CD4-positive, alpha-beta memory T cell (primary cell): Measurements from ENCODE around the gene SHMT1. TPM values are rescaled to one million over a fixed set of nuclear protein-coding genes. Genes with fewer than 3 reads are reported as not detected.

Source experiments
- CTCF ChIA-PET: fragments of 350-600 bp; sonication (Branson Sonifier 250); formaldehyde crosslinking; loops from one replicate; lab custom pipeline; 2021; ENCODE audit warnings: inconsistent platforms; ENCODE audit not compliant: partially characterized antibody; lab: Charles Lee
- POLR2A ChIA-PET: fragments of 350-600 bp; sonication (Branson Sonifier 250); formaldehyde crosslinking; loops from one replicate; lab custom pipeline; 2021; ENCODE audit not compliant: partially characterized antibody; lab: Charles Lee
- DNase-seq, 5 donors: peaks; one replicate each; pipeline versions ENCODE4 v3.0.0 to v3.0.0-alpha.2; 2020 to 2022; ENCODE audit warnings: mixed read lengths in 1 of 5
- H3K27ac ChIP-seq: one replicate; pipeline ENCODE4 v1.7.0; 2013; ENCODE audit warnings: low read depth, low read length
- H3K27me3 ChIP-seq: 2 replicates; pipeline ENCODE4 v1.7.0; 2013; ENCODE audit warnings: mild to moderate bottlenecking, low read length, moderate library complexity; ENCODE audit not compliant: insufficient read depth
- H3K36me3 ChIP-seq: 2 replicates; pipeline ENCODE4 v1.7.0; 2013; ENCODE audit warnings: mild to moderate bottlenecking, low read length, moderate library complexity; ENCODE audit not compliant: insufficient read depth
- H3K4me1 ChIP-seq: 2 replicates; pipeline ENCODE4 v1.7.0; 2013; ENCODE audit warnings: mild to moderate bottlenecking, low read length, moderate library complexity; ENCODE audit not compliant: insufficient read depth
- H3K4me3 ChIP-seq, 2 donors: one replicate each; pipeline ENCODE4 v1.7.0; 2013; ENCODE audit warnings: low read length in 2 of 2, mild to moderate bottlenecking in 1 of 2
- H3K9me3 ChIP-seq, 2 donors: one replicate each; pipeline ENCODE4 v1.7.0; 2013; ENCODE audit warnings: low read length in 2 of 2, control low read depth in 1 of 2; ENCODE audit not compliant: control insufficient read depth in 1 of 2
- H3K27ac Mint-ChIP-seq, 7 donors: one replicate each; pipeline ENCODE4 v1.8.0; 2020 to 2021; ENCODE audit warnings: mixed read lengths in 7 of 7, mild to moderate bottlenecking in 6 of 7, inconsistent platforms in 3 of 7, moderate library complexity in 3 of 7
- H3K27me3 Mint-ChIP-seq, 2 donors: one replicate each; pipeline ENCODE4 v1.8.0; 2020 to 2021; ENCODE audit warnings: mixed read lengths in 2 of 2
- H3K36me3 Mint-ChIP-seq, 2 donors: one replicate each; pipeline ENCODE4 v1.8.0; 2020 to 2021; ENCODE audit warnings: mixed read lengths in 2 of 2, inconsistent platforms in 1 of 2, mild to moderate bottlenecking in 1 of 2
- H3K4me1 Mint-ChIP-seq, 4 donors: one replicate each; pipeline ENCODE4 v1.8.0; 2020 to 2021; ENCODE audit warnings: mixed read lengths in 4 of 4, mild to moderate bottlenecking in 1 of 4
- H3K4me3 Mint-ChIP-seq, 8 donors: one replicate each; pipeline ENCODE4 v1.8.0; 2020 to 2021; ENCODE audit warnings: mixed read lengths in 8 of 8, mild to moderate bottlenecking in 7 of 8, moderate library complexity in 6 of 8, inconsistent platforms in 3 of 8
- H3K9me3 Mint-ChIP-seq, 8 donors: one replicate each; pipeline ENCODE4 v1.8.0; 2020 to 2021; ENCODE audit warnings: mixed read lengths in 8 of 8, mild to moderate bottlenecking in 5 of 8, inconsistent platforms in 3 of 8, moderate library complexity in 1 of 8
- intact Hi-C: fragments of 100-400 bp; cut with micrococcal nuclease; formaldehyde crosslinking; loops from one replicate; pipeline ENCODE4 v1.15.1; 2023
- polyA plus RNA-seq, 2 donors: library from polyadenylated mRNA; unstranded; fragments of 300-500 nt; fragmentation: Illumina TruSeq; gene quantifications; one replicate each; pipeline ENCODE4 v1.2.3, GENCODE V29; 2021
- total RNA-seq, 2 experiments: library from RNA; stranded (reverse); gene quantifications; one replicate each; pipeline ENCODE4 v1.2.3, GENCODE V29; 2021

The SHMT1 gene
- total and polyA plus RNA-seq, 4 experiments from 2014 or later: 14.6 to 24.6 (median 20.0) TPM

GRCh38 chr17:18291718-18292540, 71.4 kb downstream of the SHMT1 start:
- Mint-ChIP-seq H3K4me1 (no peaks in the 10 kb centered on the region), H3K9me3 (no peaks in the 10 kb centered on the region), H3K27ac (peak overlapping the region in 3 of 7 donors; percentile 23 to 47 (median 31)), H3K4me3 (no peak overlapping the region), H3K36me3 (peaks cover 36 to 66% of the 10 kb centered on the region in 2 donors), H3K27me3 (no peaks in the 10 kb centered on the region)
- Histone ChIP-seq H3K9me3 (no peaks in the 10 kb centered on the region), H3K36me3 (peaks cover 42% of the 10 kb centered on the region), H3K27me3 (no peaks in the 10 kb centered on the region), H3K27ac (no peak overlapping the region), H3K4me3 (no peak overlapping the region), H3K4me1 (no peaks in the 10 kb centered on the region)
- no peak for DNase-seq
- ChIA-PET POLR2A (no interaction called here), CTCF (no interaction called here)
- intact Hi-C loops: no loop called here

- H3K27me3 ChIP-seq: no peaks in the 10 kb centered on the region
- intact Hi-C loops: no loop called here
- H3K36me3 ChIP-seq: peaks cover 63% of the 10 kb centered on the region
- no peaks in the 10 kb centered on the region for H3K27me3 Mint-ChIP-seq
- no peaks in the 10 kb centered on the region for H3K4me1 Mint-ChIP-seq
- DNase-seq: no peak
- H3K4me3 Mint-ChIP-seq: no peak overlapping the region
- ChIA-PET CTCF (interaction anchor here (0.7 to 1.1 kb wide), 2 partner anchors 11 to 1307 kb away, joined by 3 read pairs; no protein-coding TSS in a partner anchor), POLR2A (no interaction called here)
- H3K9me3 ChIP-seq: no peaks in the 10 kb centered on the region
- H3K4me3 ChIP-seq: no peak overlapping the region
- H3K36me3 Mint-ChIP-seq: peaks cover 52 to 79% of the 10 kb centered on the region in 2 donors
- H3K4me1 ChIP-seq: no peaks in the 10 kb centered on the region
- no peaks in the 10 kb centered on the region for H3K9me3 Mint-ChIP-seq
- H3K27ac Mint-ChIP-seq: no peak overlapping the region
- H3K27ac ChIP-seq: no peak overlapping the region
These were observed 78.1 kb downstream of the SHMT1 start for GRCh38 chr17:18285296-18285695.

GRCh38 chr17:18281788-18282187, 81.6 kb downstream of the SHMT1 start:
- CTCF ChIA-PET: no interaction called here
- H3K9me3 ChIP-seq: no peaks in the 10 kb centered on the region
- no peak overlapping the region for H3K4me3 Mint-ChIP-seq
- intact Hi-C loops: no loop called here
- no peaks in the 10 kb centered on the region for H3K4me1 ChIP-seq
- no peaks in the 10 kb centered on the region for H3K27me3 Mint-ChIP-seq
- no peaks in the 10 kb centered on the region for H3K27me3 ChIP-seq
- H3K4me3 ChIP-seq: no peak overlapping the region
- no peaks in the 10 kb centered on the region for H3K4me1 Mint-ChIP-seq
- peaks cover 43 to 70% of the 10 kb centered on the region in 2 donors for H3K36me3 Mint-ChIP-seq
- peak overlapping the region in 1 of 7 donors; percentile 47 for H3K27ac Mint-ChIP-seq
- H3K27ac ChIP-seq: no peak overlapping the region
- POLR2A ChIA-PET: no interaction called here
- no peaks in the 10 kb centered on the region for H3K9me3 Mint-ChIP-seq
- no peak for DNase-seq
- H3K36me3 ChIP-seq: peaks cover 68% of the 10 kb centered on the region

- intact Hi-C loops: no loop called here
These were observed 82.5 kb downstream of the SHMT1 start for GRCh38 chr17:18280766-18281371.

GRCh38 chr17:18280249-18280648, 83.1 kb downstream of the SHMT1 start:
- Histone ChIP-seq H3K4me1 (no peaks in the 10 kb centered on the region), H3K36me3 (peaks cover 69% of the 10 kb centered on the region), H3K27me3 (no peaks in the 10 kb centered on the region), H3K27ac (no peak overlapping the region), H3K4me3 (no peak overlapping the region), H3K9me3 (no peaks in the 10 kb centered on the region)
- H3K27ac Mint-ChIP-seq: no peak overlapping the region
- ChIA-PET CTCF (no interaction called here), POLR2A (no interaction called here)
- intact Hi-C loops: no loop called here
- H3K27me3 Mint-ChIP-seq: no peaks in the 10 kb centered on the region
- H3K9me3 Mint-ChIP-seq: no peaks in the 10 kb centered on the region
- DNase-seq: no peak
- peaks cover 34 to 65% of the 10 kb centered on the region in 2 donors for H3K36me3 Mint-ChIP-seq
- H3K4me1 Mint-ChIP-seq: no peaks in the 10 kb centered on the region
- no peak overlapping the region for H3K4me3 Mint-ChIP-seq

More at GRCh38 chr17:18280766-18281371, 82.5 kb downstream of the SHMT1 start:
- no peak for DNase-seq
- Mint-ChIP-seq H3K9me3 (no peaks in the 10 kb centered on the region), H3K36me3 (peaks cover 39 to 72% of the 10 kb centered on the region in 2 donors), H3K4me3 (no peak overlapping the region), H3K27ac (no peak overlapping the region), H3K4me1 (no peaks in the 10 kb centered on the region), H3K27me3 (no peaks in the 10 kb centered on the region)
- Histone ChIP-seq H3K27ac (no peak overlapping the region), H3K27me3 (no peaks in the 10 kb centered on the region), H3K9me3 (no peaks in the 10 kb centered on the region), H3K4me3 (no peak overlapping the region), H3K4me1 (no peaks in the 10 kb centered on the region), H3K36me3 (peaks cover 75% of the 10 kb centered on the region)
- POLR2A ChIA-PET: no interaction called here
- CTCF ChIA-PET: no interaction called here

GRCh38 chr17:18278867-18279266, 84.5 kb downstream of the SHMT1 start:
- H3K36me3 Mint-ChIP-seq: peaks cover 24 to 58% of the 10 kb centered on the region in 2 donors
- no peak for DNase-seq
- Histone ChIP-seq H3K4me3 (no peak overlapping the region), H3K27me3 (no peaks in the 10 kb centered on the region), H3K36me3 (peaks cover 61% of the 10 kb centered on the region), H3K4me1 (no peaks in the 10 kb centered on the region), H3K9me3 (no peaks in the 10 kb centered on the region), H3K27ac (no peak overlapping the region)
- H3K9me3 Mint-ChIP-seq: no peaks in the 10 kb centered on the region
- intact Hi-C loops: no loop called here
- no peaks in the 10 kb centered on the region for H3K4me1 Mint-ChIP-seq
- ChIA-PET CTCF (no interaction called here), POLR2A (no interaction called here)
- no peak overlapping the region for H3K4me3 Mint-ChIP-seq
- H3K27me3 Mint-ChIP-seq: no peaks in the 10 kb centered on the region
- H3K27ac Mint-ChIP-seq: no peak overlapping the region
